Activated T-cell treated with anti-CD3 and anti-CD28 coated beads for 1 hour (primary cell): Measurements from ENCODE around the gene LZIC.
A peak's percentile ranks its signal among the peaks of the same experiment; 100 is the strongest.

Experiments used
- DNase-seq: peaks from one replicate; pipeline ENCODE4 v3.0.0-alpha.2; 2020; ENCODE audit warnings: low read depth

LZIC gene

GRCh38 chr1:9910423-9911178 lies 32.6 kb downstream of the LZIC start:
- peak; percentile 100 for DNase-seq

GRCh38 chr1:9910076-9910422 lies 33.1 kb downstream of the LZIC start, which contains the start of gene CTNNBIP1:
Gene CTNNBIP1, minus strand, starts transcription at chr1:9910269. Its CDS starts 38,205 bp downstream, at chr1:9872064.
- no peak for DNase-seq

- DNase-seq, result peak; percentile 2
Observed at GRCh38 chr1:9909234-9910046, 33.8 kb downstream of the LZIC start.

GRCh38 chr1:9908871-9909233 lies 34.3 kb downstream of the LZIC start:
- DNase-seq, result no peak

- no peak for DNase-seq
Observed at GRCh38 chr1:9907441-9907840, 35.8 kb downstream of the LZIC start.

GRCh38 chr1:9906466-9906865 lies 36.7 kb downstream of the LZIC start:
- no peak for DNase-seq

GRCh38 chr1:9905010-9905409 lies 38.2 kb downstream of the LZIC start:
- DNase-seq, result no peak

GRCh38 chr1:9904596-9904995 lies 38.6 kb downstream of the LZIC start:
- DNase-seq, result no peak

- no peak for DNase-seq
Observed at GRCh38 chr1:9903801-9904527, 39.2 kb downstream of the LZIC start.

- no peak for DNase-seq
Observed at GRCh38 chr1:9902060-9902452, 41.1 kb downstream of the LZIC start.

- DNase-seq, result no peak
Observed at GRCh38 chr1:9901148-9902059, 41.8 kb downstream of the LZIC start.

GRCh38 chr1:9900142-9901043 lies 42.8 kb downstream of the LZIC start:
- DNase-seq, result no peak

- no peak for DNase-seq
Observed at GRCh38 chr1:9894115-9894514, 49.1 kb downstream of the LZIC start.

- DNase-seq, result no peak
Observed at GRCh38 chr1:9892563-9893528, 50.3 kb downstream of the LZIC start.

GRCh38 chr1:9891207-9891606 lies 52.0 kb downstream of the LZIC start:
- DNase-seq, result no peak

GRCh38 chr1:9890224-9890731 lies 52.9 kb downstream of the LZIC start:
- no peak for DNase-seq

GRCh38 chr1:9889411-9889810 lies 53.8 kb downstream of the LZIC start:
- no peak for DNase-seq

GRCh38 chr1:9888886-9889285 lies 54.3 kb downstream of the LZIC start:
- DNase-seq, result no peak

GRCh38 chr1:9887070-9887469 lies 56.1 kb downstream of the LZIC start:
- DNase-seq, result no peak
